ENCODE results near the gene MEN1. TPM values are rescaled to one million over a fixed set of nuclear protein-coding genes. Genes with fewer than 3 reads are reported as not detected.

Gene MEN1
- polyA plus RNA-seq, 3 donors = 9.4 to 26.2 (median 10.0) TPM

- H3K27me3 ChIP-seq (ENCODE audit: control insufficient read depth in 2 of 2, insufficient read depth in 2 of 2, low read length in 2 of 2) = no peaks in the 10 kb centered on the region
- H3K9me3 ChIP-seq (replicated peaks in 1 of 2; ENCODE audit: control insufficient read depth in 1 of 2, insufficient read depth in 1 of 2, low read length in 2 of 2) = no peaks in the 10 kb centered on the region
- Mint-ChIP-seq H3K4me1 (peaks cover 96% of the 10 kb centered on the region), H3K9me3 (peaks cover 0 to 2% (median 0%) of the 10 kb centered on the region in 7 donors), H3K27ac (peak overlapping the region; percentile 87 to 96 (median 92)), H3K4me3 (peak overlapping the region; percentile 71), H3K36me3 (peaks cover 55 to 75% of the 10 kb centered on the region in 2 donors), H3K27me3 (ENCODE audit: low read depth in 3 of 3) (peaks cover 0 to 5% (median 3%) of the 10 kb centered on the region in 3 donors)
- TF ChIP-seq CTCF (IDR thresholded peaks at IDR 0.05) = no peak
- H3K9ac ChIP-seq (ENCODE audit: insufficient read depth, low read length, poor library complexity, severe bottlenecking) = peak overlapping the region; percentile 44
- peaks cover 100% of the 10 kb centered on the region in 2 donors for H3K4me1 ChIP-seq (ENCODE audit: control insufficient read depth in 1 of 2, insufficient read depth in 2 of 2, low read length in 2 of 2)
- WGBS (ENCODE audit: insufficient coverage) = 30% methylated on average over 8 of the region's 19 CpGs
- H2AFZ ChIP-seq (ENCODE audit: insufficient read depth, low read depth, low read length, poor library complexity, severe bottlenecking) = no peak overlapping the region
- peaks cover 74% of the 10 kb centered on the region for H3K79me2 ChIP-seq (ENCODE audit: insufficient read depth, low read length)
- peaks cover 11 to 13% of the 10 kb centered on the region in 2 donors for H3K36me3 ChIP-seq (replicated peaks in 1 of 2; ENCODE audit: control insufficient read depth in 1 of 2, insufficient read depth in 2 of 2, low read length in 2 of 2)
- peak; percentile 81 to 92 (median 87) for DNase-seq
- peak overlapping the region; percentile 80 to 85 for H3K27ac ChIP-seq (ENCODE audit: low read depth in 1 of 2, low read length in 2 of 2)
- H3K4me2 ChIP-seq (replicated peaks; ENCODE audit: extremely low read depth, low read length, poor library complexity, severe bottlenecking) = peak overlapping the region; percentile 56
- peak overlapping the region in 1 of 3 experiments; percentile 55 for H3K4me3 ChIP-seq (replicated peaks in 1 of 3; ENCODE audit: low read depth in 2 of 3, low read length in 3 of 3)
- intact Hi-C loops (cut with micrococcal nuclease) = no loop called here
- H4K20me1 ChIP-seq (ENCODE audit: insufficient read depth, low read length) = peaks cover 53% of the 10 kb centered on the region
Measured at GRCh38 chr11:64858467-64859263, 48.3 kb upstream of the MEN1 start.

GRCh38 chr11:64857485-64857884, 47.1 kb upstream of the MEN1 start:
- H3K27me3 Mint-ChIP-seq (ENCODE audit: low read depth in 3 of 3) = peaks cover 0 to 8% (median 3%) of the 10 kb centered on the region in 3 donors
- WGBS (ENCODE audit: insufficient coverage) = 96% methylated on average over 2 of the region's 6 CpGs
- H3K4me2 ChIP-seq (replicated peaks; ENCODE audit: extremely low read depth, low read length, poor library complexity, severe bottlenecking) = no peak overlapping the region
- peaks cover 62% of the 10 kb centered on the region for H3K79me2 ChIP-seq (ENCODE audit: insufficient read depth, low read length)
- peak overlapping the region in 1 of 3 experiments; percentile 14 for H3K4me3 ChIP-seq (replicated peaks in 1 of 3; ENCODE audit: low read depth in 2 of 3, low read length in 3 of 3)
- H3K9ac ChIP-seq (ENCODE audit: insufficient read depth, low read length, poor library complexity, severe bottlenecking) = peak overlapping the region; percentile 12
- peaks cover 19 to 22% of the 10 kb centered on the region in 2 donors for H3K36me3 ChIP-seq (replicated peaks in 1 of 2; ENCODE audit: control insufficient read depth in 1 of 2, insufficient read depth in 2 of 2, low read length in 2 of 2)
- H3K27ac Mint-ChIP-seq = peak overlapping the region; percentile 46 to 96 (median 71)
- H4K20me1 ChIP-seq (ENCODE audit: insufficient read depth, low read length) = peaks cover 52% of the 10 kb centered on the region
- peaks cover 67 to 75% of the 10 kb centered on the region in 2 donors for H3K36me3 Mint-ChIP-seq
- no peaks in the 10 kb centered on the region for H3K27me3 ChIP-seq (ENCODE audit: control insufficient read depth in 2 of 2, insufficient read depth in 2 of 2, low read length in 2 of 2)
- peaks cover 96% of the 10 kb centered on the region for H3K4me1 Mint-ChIP-seq
- H3K9me3 ChIP-seq (replicated peaks in 1 of 2; ENCODE audit: control insufficient read depth in 1 of 2, insufficient read depth in 1 of 2, low read length in 2 of 2) = no peaks in the 10 kb centered on the region
- no peak for TF ChIP-seq CTCF (IDR thresholded peaks at IDR 0.05)
- no peak overlapping the region for H2AFZ ChIP-seq (ENCODE audit: insufficient read depth, low read depth, low read length, poor library complexity, severe bottlenecking)
- no peak for DNase-seq
- intact Hi-C loops (cut with micrococcal nuclease) = loop anchor here in 1 of 2 donors (2.0 kb wide), 1 partner anchor 13 kb away; no protein-coding TSS in a partner anchor
- H3K4me3 Mint-ChIP-seq = peak overlapping the region in 1 of 2 donors; percentile 48
- H3K9me3 Mint-ChIP-seq = peaks cover 0 to 2% (median 0%) of the 10 kb centered on the region in 7 donors
- H3K27ac ChIP-seq (ENCODE audit: low read depth in 1 of 2, low read length in 2 of 2) = peak overlapping the region in 1 of 2 donors; percentile 85
- peaks cover 100% of the 10 kb centered on the region in 2 donors for H3K4me1 ChIP-seq (ENCODE audit: control insufficient read depth in 1 of 2, insufficient read depth in 2 of 2, low read length in 2 of 2)
